SK-N-SH (cell line): ENCODE measurements around the gene ATXN10. TPM values are rescaled to one million over a fixed set of nuclear protein-coding genes. Genes with fewer than 3 reads are reported as not detected.

Source experiments
- CTCF ChIA-PET: fragments of 300-600, 350-600 bp; formaldehyde crosslinking; extraction: SDS; loops from one replicate; lab custom pipeline; 2021; lab: Yijun Ruan, JAX
- POLR2A ChIA-PET: fragments of 350-600 bp; sonication (Branson Sonifier 250); formaldehyde crosslinking; extraction: SDS; loops from one replicate; lab custom pipeline; 2020; ENCODE audit warnings: antibody characterized with exemption, inconsistent platforms; lab: Yijun Ruan, JAX
- DNase-seq: peaks from one replicate; pipeline ENCODE4 v3.0.0; 2012
- H2AFZ ChIP-seq: fragments of 200-600 bp; sonication (generic); 2 replicates; pipeline ENCODE4 v1.8.1; 2016; ENCODE audit warnings: antibody characterized with exemption, mild to moderate bottlenecking, low read depth
- H3F3A ChIP-seq: fragments of 200-600 bp; sonication (generic); replicated peaks from 2 replicates; pipeline ENCODE3; 2016; ENCODE audit warnings: antibody characterized with exemption, mild to moderate bottlenecking; ENCODE audit not compliant: insufficient read depth
- H3K27ac ChIP-seq, 2 experiments: fragments of 200-500 bp in 1 of 2; fragments of 200-600 bp in 1 of 2; sonication (Bioruptor generic) in 1 of 2; sonication (generic), shearing (Covaris generic) in 1 of 2; 2 replicates each; pipeline versions ENCODE4 v1.5.1 to v1.6.1; 2014 to 2016; ENCODE audit warnings: low read depth in 2 of 2, inconsistent platforms in 1 of 2, low read length in 1 of 2, mild to moderate bottlenecking in 1 of 2, mixed read lengths in 1 of 2
- H3K27me3 ChIP-seq: fragments of 200-600 bp; sonication (generic), shearing (Covaris generic); 2 replicates; pipeline ENCODE4 v1.6.1; 2016; ENCODE audit warnings: mixed run types; ENCODE audit not compliant: insufficient read depth
- H3K36me3 ChIP-seq, 2 experiments: fragments of 200-500 bp in 1 of 2; fragments of 200-600 bp in 1 of 2; sonication (Bioruptor generic) in 1 of 2; sonication (generic) in 1 of 2; replicated peaks in 1 of 2; 2 replicates each; pipeline versions ENCODE3 to v1.5.1; 2014 to 2016; ENCODE audit warnings: low read length in 1 of 2, mild to moderate bottlenecking in 1 of 2; ENCODE audit not compliant: insufficient read depth in 2 of 2, control insufficient read depth in 1 of 2
- H3K4me1 ChIP-seq, 2 experiments: fragments of 200-500 bp in 1 of 2; fragments of 200-600 bp in 1 of 2; sonication (Bioruptor generic) in 1 of 2; sonication (generic), shearing (Covaris generic) in 1 of 2; 2 replicates each; pipeline versions ENCODE4 v1.5.1 to v1.6.1; 2014 to 2016; ENCODE audit warnings: low read depth in 1 of 2, low read length in 1 of 2, mixed run types in 1 of 2; ENCODE audit not compliant: insufficient read depth in 2 of 2, control insufficient read depth in 1 of 2
- H3K4me2 ChIP-seq: fragments of 200-600 bp; sonication (generic), shearing (Covaris generic); 2 replicates; pipeline ENCODE4 v1.6.1; 2017; ENCODE audit warnings: mixed run types
- H3K4me3 ChIP-seq, 2 experiments: fragments of 200-500 bp in 1 of 2; fragments of 200-600 bp in 1 of 2; sonication (Bioruptor generic) in 1 of 2; sonication (generic), shearing (Covaris generic) in 1 of 2; 2 replicates each; pipeline versions ENCODE4 v1.5.1 to v1.8.1; 2014 to 2016; ENCODE audit warnings: low read depth in 2 of 2, inconsistent platforms in 1 of 2, low read length in 1 of 2, mild to moderate bottlenecking in 1 of 2, mixed read lengths in 1 of 2, moderate library complexity in 1 of 2
- H3K79me2 ChIP-seq: fragments of 200-600 bp; sonication (generic); 2 replicates; pipeline ENCODE4 v1.8.1; 2017; ENCODE audit warnings: mild to moderate bottlenecking; ENCODE audit not compliant: insufficient read depth
- H3K9ac ChIP-seq: fragments of 200-600 bp; sonication (generic); 2 replicates; pipeline ENCODE4 v1.6.1; 2017; ENCODE audit warnings: mixed run types
- H3K9me2 ChIP-seq: fragments of 200-600 bp; sonication (generic); 2 replicates; pipeline ENCODE4 v1.6.1; 2017; ENCODE audit warnings: mixed run types
- H3K9me3 ChIP-seq: fragments of 200-600 bp; sonication (generic); 2 replicates; pipeline ENCODE4 v1.6.1; 2017; ENCODE audit warnings: mixed run types, mild to moderate bottlenecking, moderate library complexity
- H4K20me1 ChIP-seq: fragments of 200-600 bp; sonication (generic); 2 replicates; pipeline ENCODE4 v1.6.1; 2017; ENCODE audit warnings: mild to moderate bottlenecking, mixed run types; ENCODE audit not compliant: insufficient read depth
- EP300 ChIP-seq, 2 experiments: IDR thresholded peaks; 2 replicates each; pipeline versions ENCODE4 v1.4.0 to v1.6.1; 2012; ENCODE audit warnings: borderline replicate concordance in 1 of 2, low read depth in 1 of 2, low read length in 1 of 2
- FOXM1 ChIP-seq: IDR thresholded peaks from 2 replicates; pipeline ENCODE4 v1.4.0; 2012; ENCODE audit warnings: low read depth, mild to moderate bottlenecking
- MAX ChIP-seq: IDR thresholded peaks from 2 replicates; pipeline ENCODE4 v1.4.0; 2012; ENCODE audit warnings: low read depth
- MEF2A ChIP-seq: IDR thresholded peaks from 2 replicates; pipeline ENCODE4 v1.4.0; 2012; ENCODE audit warnings: low read depth, borderline replicate concordance
- MXI1 ChIP-seq: IDR thresholded peaks from 2 replicates; pipeline ENCODE4 v1.6.1; 2012; ENCODE audit warnings: mild to moderate bottlenecking, low read depth, low read length, improper control_type of control experiment
- NRF1 ChIP-seq: IDR thresholded peaks from 2 replicates; pipeline ENCODE4 v1.6.1; 2012; ENCODE audit warnings: low read depth, mild to moderate bottlenecking, low read length
- PBX3 ChIP-seq: IDR thresholded peaks from 2 replicates; pipeline ENCODE4; 2012
- REST ChIP-seq: IDR thresholded peaks from 2 replicates; pipeline ENCODE4 v1.6.1; 2012; ENCODE audit warnings: mild to moderate bottlenecking, low read depth, low read length, moderate library complexity
- RXRA ChIP-seq: IDR thresholded peaks from 2 replicates; pipeline ENCODE4 v1.4.0; 2012; ENCODE audit warnings: low read depth, mild to moderate bottlenecking, borderline replicate concordance
- SIN3A ChIP-seq: IDR thresholded peaks from 2 replicates; pipeline ENCODE4 v1.6.1; 2012; ENCODE audit warnings: low read depth, mild to moderate bottlenecking, low read length, moderate library complexity, borderline replicate concordance
- TCF12 ChIP-seq: IDR thresholded peaks from 2 replicates; pipeline ENCODE4 v1.4.0; 2012
- WGBS: methylation state at CpG from one replicate; pipeline ENCODE4 v1.1.6; 2017; ENCODE audit warnings: low lambda C conversion rate; 5-methylcytosine and 5-hydroxymethylcytosine counted together
- polyA plus RNA-seq, 3 experiments: library from polyadenylated mRNA; depleted of rRNA; stranded (reverse); fragments of >200 nt; gene quantifications; 2 replicates each; pipeline ENCODE4 v1.2.3, GENCODE V29; 2012

Gene ATXN10
- polyA plus RNA-seq, 1 of the 3 experiments (the other 2 are of a cell fraction): 202 TPM

- no peak for TF ChIP-seq TCF12
- no peak for TF ChIP-seq MEF2A
- TF ChIP-seq NRF1: no peak
- TF ChIP-seq FOXM1: no peak
- no peak for TF ChIP-seq RXRA
- no peak for TF ChIP-seq SIN3A
- TF ChIP-seq PBX3: no peak
- TF ChIP-seq EP300 (IDR thresholded peaks at IDR 0.05; ENCODE audit: borderline replicate concordance in 1 of 2, low read depth in 1 of 2, low read length in 1 of 2): no peak
- CTCF ChIA-PET: interaction anchor here (0.6 to 7.2 kb wide), 4 partner anchors 13 to 353 kb away, joined by 3 to 97 read pairs (median 28); no protein-coding TSS in a partner anchor
- no peaks in the 10 kb centered on the region for H3K9me3 ChIP-seq
- no peak overlapping the region for H3K27ac ChIP-seq
- H2AFZ ChIP-seq: no peak overlapping the region
- H3F3A ChIP-seq: peaks cover 7% of the 10 kb centered on the region
- H3K9ac ChIP-seq: no peak overlapping the region
- no peaks in the 10 kb centered on the region for H4K20me1 ChIP-seq
- H3K9me2 ChIP-seq: no peaks in the 10 kb centered on the region
- H3K4me2 ChIP-seq: no peak overlapping the region
- no peaks in the 10 kb centered on the region for H3K36me3 ChIP-seq
- H3K4me1 ChIP-seq: no peaks in the 10 kb centered on the region; a peak in 2 of 4 replicates
- no peaks in the 10 kb centered on the region for H3K79me2 ChIP-seq
- H3K4me3 ChIP-seq: no peak overlapping the region
- DNase-seq: no peak
- H3K27me3 ChIP-seq: no peaks in the 10 kb centered on the region
- WGBS: 71% methylated on average over 1 of the region's 24 CpGs
- POLR2A ChIA-PET: no interaction called here
Observed at GRCh38 chr22:45640941-45641621, 30.6 kb upstream of the ATXN10 start.

GRCh38 chr22:45642986-45643385 is 28.6 kb upstream of the ATXN10 start:
- Histone ChIP-seq H3K79me2 (no peaks in the 10 kb centered on the region), H3K4me2 (no peak overlapping the region), H2AFZ (no peak overlapping the region), H3F3A (peaks cover 7% of the 10 kb centered on the region), H3K9me3 (no peaks in the 10 kb centered on the region), H3K27ac (no peak overlapping the region), H3K4me3 (no peak overlapping the region), H3K27me3 (no peaks in the 10 kb centered on the region), H4K20me1 (no peaks in the 10 kb centered on the region), H3K9me2 (no peaks in the 10 kb centered on the region), H3K36me3 (no peaks in the 10 kb centered on the region), H3K9ac (no peak overlapping the region), H3K4me1 (no peaks in the 10 kb centered on the region; a peak in 2 of 4 replicates)
- ChIA-PET POLR2A (no interaction called here), CTCF (interaction anchor here (1.7 to 7.2 kb wide), 5 partner anchors 65 to 352 kb away, joined by 5 to 97 read pairs (median 10); no protein-coding TSS in a partner anchor)
- TF ChIP-seq RXRA (no peak), REST (no peak), MAX (no peak), MXI1 (no peak)
- no peak for DNase-seq
- 37% methylated on average over 2 of the region's 2 CpGs for WGBS
